NCI-H1436 (cell line): ENCODE results near the gene USP9X.
"Not testable (repeated sequence)": the region's sequence is repeated elsewhere in the genome, so short reads cannot be mapped to it uniquely, and the experiment has no call there.

Experiments used
- DNase-seq: peaks from one replicate; lab custom pipeline; 2025; lab: John Stamatoyannopoulos, UW

USP9X gene

GRCh38 chrX:41086627-41086932 is 1.3 kb downstream of the USP9X start:
- no peak for DNase-seq

- DNase-seq: no peak
Measured at GRCh38 chrX:41087201-41087600, 2.0 kb downstream of the USP9X start.

- no peak for DNase-seq
Measured at GRCh38 chrX:41090568-41091238, 5.5 kb downstream of the USP9X start.

GRCh38 chrX:41092776-41093175 is 7.5 kb downstream of the USP9X start:
- DNase-seq: no peak

- DNase-seq: no peak
Measured at GRCh38 chrX:41095174-41095573, 9.9 kb downstream of the USP9X start.

GRCh38 chrX:41095908-41096307 is 10.7 kb downstream of the USP9X start:
- no peak for DNase-seq

GRCh38 chrX:41096339-41096955 is 11.2 kb downstream of the USP9X start:
- no peak for DNase-seq

- no peak for DNase-seq
Measured at GRCh38 chrX:41097326-41097725, 12.1 kb downstream of the USP9X start.

- no peak for DNase-seq
Measured at GRCh38 chrX:41100200-41100599, 15.0 kb downstream of the USP9X start.

- no peak for DNase-seq
Measured at GRCh38 chrX:41100819-41101218, 15.6 kb downstream of the USP9X start.

- no peak for DNase-seq
Measured at GRCh38 chrX:41105005-41105404, 19.8 kb downstream of the USP9X start.

GRCh38 chrX:41106257-41106656 is 21.0 kb downstream of the USP9X start:
- not testable (repeated sequence) for DNase-seq

- no peak for DNase-seq
Measured at GRCh38 chrX:41108007-41108406, 22.8 kb downstream of the USP9X start.

- DNase-seq: no peak
Measured at GRCh38 chrX:41108463-41109205, 23.4 kb downstream of the USP9X start.

GRCh38 chrX:41110801-41111625 is 25.8 kb downstream of the USP9X start:
- no peak for DNase-seq

- not testable (repeated sequence) for DNase-seq
Measured at GRCh38 chrX:41115104-41115425, 29.8 kb downstream of the USP9X start.

GRCh38 chrX:41116948-41117347 is 31.7 kb downstream of the USP9X start:
- DNase-seq: no peak

GRCh38 chrX:41118156-41118555 is 32.9 kb downstream of the USP9X start:
- DNase-seq: no peak

- no peak for DNase-seq
Measured at GRCh38 chrX:41119803-41120202, 34.6 kb downstream of the USP9X start.

GRCh38 chrX:41121766-41122165 is 36.5 kb downstream of the USP9X start:
- DNase-seq: no peak

- DNase-seq: no peak
Measured at GRCh38 chrX:41122664-41123257, 37.5 kb downstream of the USP9X start.

GRCh38 chrX:41127477-41128192 is 42.4 kb downstream of the USP9X start:
- no peak for DNase-seq
